Measurements from ENCODE around the gene MYRIP. TPM values are rescaled to one million over a fixed set of nuclear protein-coding genes. Genes with fewer than 3 reads are reported as not detected.

The MYRIP gene
- total RNA-seq, 1 experiment from 2014 or later, result 0.44 TPM

DNA sequence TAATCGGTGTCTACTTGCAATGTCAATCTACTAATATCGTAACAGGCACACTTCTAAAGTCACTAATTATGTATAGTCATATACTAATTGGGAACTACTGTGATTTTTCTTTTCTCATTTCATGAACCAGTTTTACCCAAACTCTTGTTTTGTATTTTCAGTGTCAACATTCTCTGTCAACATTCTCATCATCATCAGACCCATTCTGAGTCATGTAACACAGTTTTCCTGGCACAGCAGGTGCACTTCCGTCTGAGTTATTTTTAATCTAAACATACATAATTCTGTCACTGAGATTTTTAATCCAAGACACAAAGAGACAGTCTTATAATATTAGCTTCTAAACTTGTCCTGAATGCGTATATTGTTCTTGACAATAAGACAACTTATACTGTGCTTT, 295.0 kb downstream of the MYRIP start:
- Histone ChIP-seq H3K9me3 (ENCODE audit: control insufficient read depth in 1 of 2, insufficient read depth in 1 of 2, low read depth in 1 of 2, low read length in 2 of 2) (no peaks in the 10 kb centered on the region), H3K27me3 (ENCODE audit: insufficient read depth, low read length) (no peaks in the 10 kb centered on the region; the same call in 1 of the 2 replicates), H4K20me1 (ENCODE audit: insufficient read depth) (no peaks in the 10 kb centered on the region), H3K4me2 (ENCODE audit: low read length) (no peak overlapping the region), H3K4me1 (ENCODE audit: control insufficient read depth in 1 of 2, insufficient read depth in 2 of 2, low read length in 2 of 2) (no peaks in the 10 kb centered on the region), H3K27ac (ENCODE audit: low read depth, low read length) (no peak overlapping the region), H3K9ac (ENCODE audit: low read length) (no peak overlapping the region), H3K4me3 (replicated peaks in 1 of 2; ENCODE audit: low read depth in 1 of 2, low read length in 2 of 2) (no peak overlapping the region), H2AFZ (ENCODE audit: low read depth, low read length, poor library complexity, severe bottlenecking) (no peak overlapping the region), H3K36me3 (ENCODE audit: control insufficient read depth in 1 of 2, insufficient read depth in 2 of 2, low read length in 2 of 2) (no peaks in the 10 kb centered on the region), H3K9me2 (ENCODE audit: insufficient read depth) (no peaks in the 10 kb centered on the region), H3K79me2 (ENCODE audit: insufficient read depth, low read length) (no peaks in the 10 kb centered on the region)
- CTCF ChIA-PET, result no interaction called here
- ATAC-seq, result no peak
- no TSS peak for BruUV-seq (replicated peaks)
- RAD21 ChIA-PET (ENCODE audit: low non-redundant PET in 1 of 2, low total read pairs in 2 of 2, uncharacterized antibody in 2 of 2, unreplicated experiment in 2 of 2), result no interaction called here
- POLR2A ChIA-PET, result no interaction called here
- DNase-seq (ENCODE audit: low read depth, low spot score), result no peak
- intact Hi-C loops (cut with micrococcal nuclease), result no loop called here
- TF ChIP-seq FOSL1 (IDR thresholded peaks at IDR 0.05; ENCODE audit: low read depth) (no peak), ZFX (IDR thresholded peaks at IDR 0.05) (no peak), POLR2AphosphoS5 (IDR thresholded peaks at IDR 0.05; ENCODE audit: low read depth, low read length) (no peak), SP1 (IDR thresholded peaks at IDR 0.05; ENCODE audit: low read depth) (no peak), POLR2A (IDR thresholded peaks at IDR 0.05; ENCODE audit: borderline replicate concordance, extremely low read depth, insufficient read depth, insufficient read length) (no peak), RAD21 (IDR thresholded peaks at IDR 0.05; ENCODE audit: low read depth) (no peak), SRF (IDR thresholded peaks at IDR 0.05; ENCODE audit: low read depth) (no peak), EZH2phosphoT487 (IDR thresholded peaks at IDR 0.05; ENCODE audit: borderline replicate concordance) (no peak), REST (IDR thresholded peaks at IDR 0.05; ENCODE audit: low read depth) (no peak), TCF7L2 (IDR thresholded peaks at IDR 0.05; ENCODE audit: borderline replicate concordance, extremely low read depth, insufficient read depth, insufficient read length) (no peak), ELF1 (IDR thresholded peaks at IDR 0.05; ENCODE audit: borderline replicate concordance, low read depth) (no peak), CBX3 (IDR thresholded peaks at IDR 0.05; ENCODE audit: low read depth) (no peak), ZBTB33 (IDR thresholded peaks at IDR 0.05; ENCODE audit: extremely low read depth, insufficient replicate concordance, low read length) (no peak), YY1 (IDR thresholded peaks at IDR 0.05; ENCODE audit: extremely low read depth, insufficient replicate concordance, low read depth, low read length) (no peak)
- TF ChIP-seq, protein P1, sequence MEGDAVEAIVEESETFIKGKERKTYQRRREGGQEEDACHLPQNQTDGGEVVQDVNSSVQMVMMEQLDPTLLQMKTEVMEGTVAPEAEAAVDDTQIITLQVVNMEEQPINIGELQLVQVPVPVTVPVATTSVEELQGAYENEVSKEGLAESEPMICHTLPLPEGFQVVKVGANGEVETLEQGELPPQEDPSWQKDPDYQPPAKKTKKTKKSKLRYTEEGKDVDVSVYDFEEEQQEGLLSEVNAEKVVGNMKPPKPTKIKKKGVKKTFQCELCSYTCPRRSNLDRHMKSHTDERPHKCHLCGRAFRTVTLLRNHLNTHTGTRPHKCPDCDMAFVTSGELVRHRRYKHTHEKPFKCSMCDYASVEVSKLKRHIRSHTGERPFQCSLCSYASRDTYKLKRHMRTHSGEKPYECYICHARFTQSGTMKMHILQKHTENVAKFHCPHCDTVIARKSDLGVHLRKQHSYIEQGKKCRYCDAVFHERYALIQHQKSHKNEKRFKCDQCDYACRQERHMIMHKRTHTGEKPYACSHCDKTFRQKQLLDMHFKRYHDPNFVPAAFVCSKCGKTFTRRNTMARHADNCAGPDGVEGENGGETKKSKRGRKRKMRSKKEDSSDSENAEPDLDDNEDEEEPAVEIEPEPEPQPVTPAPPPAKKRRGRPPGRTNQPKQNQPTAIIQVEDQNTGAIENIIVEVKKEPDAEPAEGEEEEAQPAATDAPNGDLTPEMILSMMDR (IDR thresholded peaks at IDR 0.05 in 2 of 3, conservative IDR thresholded peaks at IDR 0.05 in 1 of 3; ENCODE audit: borderline replicate concordance in 1 of 3, insufficient read depth in 1 of 3, low read depth in 2 of 3, low read length in 2 of 3), result no peak
- TF ChIP-seq, protein P2, sequence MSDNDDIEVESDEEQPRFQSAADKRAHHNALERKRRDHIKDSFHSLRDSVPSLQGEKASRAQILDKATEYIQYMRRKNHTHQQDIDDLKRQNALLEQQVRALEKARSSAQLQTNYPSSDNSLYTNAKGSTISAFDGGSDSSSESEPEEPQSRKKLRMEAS (IDR thresholded peaks at IDR 0.05), result no peak

Data from HCT116 (cell line).